Measurements from ENCODE around the gene HADHB.

The HADHB gene

GRCh38 chr2:26244309-26245230 is at the start of gene HADHB, which contains the start of gene HADHA:
TSS of gene HADHB (plus strand) at chr2:26244939. CDS start at chr2:26254255, 9,316 bp downstream.
TSS of gene HADHA (minus strand) at chr2:26244632. CDS start at chr2:26244596, 36 bp downstream.
- peak; percentile 77 to 84 for DNase-seq (ENCODE audit: low read depth in 2 of 2)

- no peak for DNase-seq (ENCODE audit: low read depth in 2 of 2)
These were observed 49.4 kb upstream of the HADHB start for GRCh38 chr2:26195040-26195984.

GRCh38 chr2:26196683-26197418 is 47.9 kb upstream of the HADHB start:
- DNase-seq (ENCODE audit: low read depth in 2 of 2), result no peak

- DNase-seq (ENCODE audit: low read depth in 2 of 2), result no peak
These were observed 47.2 kb upstream of the HADHB start for GRCh38 chr2:26197516-26197915.

GRCh38 chr2:26202981-26203490 is 41.7 kb upstream of the HADHB start:
- DNase-seq (ENCODE audit: low read depth in 2 of 2), result no peak

GRCh38 chr2:26203906-26204305 is 40.8 kb upstream of the HADHB start:
- no peak for DNase-seq (ENCODE audit: low read depth in 2 of 2)

- DNase-seq (ENCODE audit: low read depth in 2 of 2), result no peak
These were observed 32.7 kb upstream of the HADHB start for GRCh38 chr2:26212011-26212410.

- DNase-seq (ENCODE audit: low read depth in 2 of 2), result no peak
These were observed 30.0 kb upstream of the HADHB start for GRCh38 chr2:26214759-26215158.

- no peak for DNase-seq (ENCODE audit: low read depth in 2 of 2)
These were observed 28.9 kb upstream of the HADHB start for GRCh38 chr2:26215833-26216232.

- DNase-seq (ENCODE audit: low read depth in 2 of 2), result no peak
These were observed 28.2 kb upstream of the HADHB start for GRCh38 chr2:26216587-26216986.

- no peak for DNase-seq (ENCODE audit: low read depth in 2 of 2)
These were observed 27.0 kb upstream of the HADHB start for GRCh38 chr2:26217720-26218119.

- no peak for DNase-seq (ENCODE audit: low read depth in 2 of 2)
These were observed 21.7 kb upstream of the HADHB start for GRCh38 chr2:26223018-26223417.

- DNase-seq (ENCODE audit: low read depth in 2 of 2), result no peak
These were observed 20.6 kb upstream of the HADHB start for GRCh38 chr2:26224095-26224494.

GRCh38 chr2:26229595-26229994 is 15.1 kb upstream of the HADHB start:
- DNase-seq (ENCODE audit: low read depth in 2 of 2), result no peak

GRCh38 chr2:26230806-26231205 is 13.9 kb upstream of the HADHB start:
- DNase-seq (ENCODE audit: low read depth in 2 of 2), result no peak

- DNase-seq (ENCODE audit: low read depth in 2 of 2), result no peak
These were observed 9.7 kb upstream of the HADHB start for GRCh38 chr2:26235089-26235488.

GRCh38 chr2:26237868-26238267 is 6.9 kb upstream of the HADHB start:
- DNase-seq (ENCODE audit: low read depth in 2 of 2), result no peak

- no peak for DNase-seq (ENCODE audit: low read depth in 2 of 2)
These were observed 6.3 kb upstream of the HADHB start for GRCh38 chr2:26238311-26238958.

GRCh38 chr2:26241928-26242436 is 2.8 kb upstream of the HADHB start:
- no peak for DNase-seq (ENCODE audit: low read depth in 2 of 2)

GRCh38 chr2:26243470-26244308 is 1.1 kb upstream of the HADHB start:
- DNase-seq (ENCODE audit: low read depth in 2 of 2), result no peak
